ENCODE data around the gene CAV1.

The CAV1 gene

GRCh38 chr7:116500078-116500853 is 24.6 kb upstream of the CAV1 start:
- TF ChIP-seq FOXM1 (IDR thresholded peaks at IDR 0.05; ENCODE audit: borderline replicate concordance, low read depth) = no peak
- no peak for TF ChIP-seq CEBPB (IDR thresholded peaks at IDR 0.05)
- TF ChIP-seq RAD21 (IDR thresholded peaks at IDR 0.05; ENCODE audit: low read depth) = no peak
- TF ChIP-seq, protein P1, sequence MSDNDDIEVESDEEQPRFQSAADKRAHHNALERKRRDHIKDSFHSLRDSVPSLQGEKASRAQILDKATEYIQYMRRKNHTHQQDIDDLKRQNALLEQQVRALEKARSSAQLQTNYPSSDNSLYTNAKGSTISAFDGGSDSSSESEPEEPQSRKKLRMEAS (IDR thresholded peaks at IDR 0.05) = peak; percentile 23; the same call in 1 of the 2 replicates
- TF ChIP-seq EP300 (IDR thresholded peaks at IDR 0.05; ENCODE audit: borderline replicate concordance) = no peak
- TF ChIP-seq TEAD4 (IDR thresholded peaks at IDR 0.05) = no peak
- TF ChIP-seq, protein P2, sequence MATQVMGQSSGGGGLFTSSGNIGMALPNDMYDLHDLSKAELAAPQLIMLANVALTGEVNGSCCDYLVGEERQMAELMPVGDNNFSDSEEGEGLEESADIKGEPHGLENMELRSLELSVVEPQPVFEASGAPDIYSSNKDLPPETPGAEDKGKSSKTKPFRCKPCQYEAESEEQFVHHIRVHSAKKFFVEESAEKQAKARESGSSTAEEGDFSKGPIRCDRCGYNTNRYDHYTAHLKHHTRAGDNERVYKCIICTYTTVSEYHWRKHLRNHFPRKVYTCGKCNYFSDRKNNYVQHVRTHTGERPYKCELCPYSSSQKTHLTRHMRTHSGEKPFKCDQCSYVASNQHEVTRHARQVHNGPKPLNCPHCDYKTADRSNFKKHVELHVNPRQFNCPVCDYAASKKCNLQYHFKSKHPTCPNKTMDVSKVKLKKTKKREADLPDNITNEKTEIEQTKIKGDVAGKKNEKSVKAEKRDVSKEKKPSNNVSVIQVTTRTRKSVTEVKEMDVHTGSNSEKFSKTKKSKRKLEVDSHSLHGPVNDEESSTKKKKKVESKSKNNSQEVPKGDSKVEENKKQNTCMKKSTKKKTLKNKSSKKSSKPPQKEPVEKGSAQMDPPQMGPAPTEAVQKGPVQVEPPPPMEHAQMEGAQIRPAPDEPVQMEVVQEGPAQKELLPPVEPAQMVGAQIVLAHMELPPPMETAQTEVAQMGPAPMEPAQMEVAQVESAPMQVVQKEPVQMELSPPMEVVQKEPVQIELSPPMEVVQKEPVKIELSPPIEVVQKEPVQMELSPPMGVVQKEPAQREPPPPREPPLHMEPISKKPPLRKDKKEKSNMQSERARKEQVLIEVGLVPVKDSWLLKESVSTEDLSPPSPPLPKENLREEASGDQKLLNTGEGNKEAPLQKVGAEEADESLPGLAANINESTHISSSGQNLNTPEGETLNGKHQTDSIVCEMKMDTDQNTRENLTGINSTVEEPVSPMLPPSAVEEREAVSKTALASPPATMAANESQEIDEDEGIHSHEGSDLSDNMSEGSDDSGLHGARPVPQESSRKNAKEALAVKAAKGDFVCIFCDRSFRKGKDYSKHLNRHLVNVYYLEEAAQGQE (IDR thresholded peaks at IDR 0.05; ENCODE audit: low read depth) = no peak
- no peak; the same call in 1 of the 2 replicates for TF ChIP-seq TAF1 (IDR thresholded peaks at IDR 0.05; ENCODE audit: low read depth)
- TF ChIP-seq NFIC (IDR thresholded peaks at IDR 0.05) = no peak
- peak; percentile 3 for TF ChIP-seq ZBTB7A (IDR thresholded peaks at IDR 0.05; ENCODE audit: low read depth)

GRCh38 chr7:116501425-116502167 is 23.2 kb upstream of the CAV1 start:
- TF ChIP-seq FOXM1 (IDR thresholded peaks at IDR 0.05; ENCODE audit: borderline replicate concordance, low read depth) (no peak), RAD21 (IDR thresholded peaks at IDR 0.05; ENCODE audit: low read depth) (no peak), TEAD4 (IDR thresholded peaks at IDR 0.05) (no peak), NFIC (IDR thresholded peaks at IDR 0.05) (no peak), ZBTB7A (IDR thresholded peaks at IDR 0.05; ENCODE audit: low read depth) (no peak), TCF12 (IDR thresholded peaks at IDR 0.05; ENCODE audit: low read depth) (no peak), TAF1 (IDR thresholded peaks at IDR 0.05; ENCODE audit: low read depth) (no peak), CEBPB (IDR thresholded peaks at IDR 0.05) (no peak), EP300 (IDR thresholded peaks at IDR 0.05; ENCODE audit: borderline replicate concordance) (no peak), CREB1 (IDR thresholded peaks at IDR 0.05; ENCODE audit: low read depth) (no peak), YY1 (IDR thresholded peaks at IDR 0.05; ENCODE audit: low read depth) (no peak), EGR1 (IDR thresholded peaks at IDR 0.05) (no peak), USF1 (IDR thresholded peaks at IDR 0.05) (no peak)
- TF ChIP-seq, protein P1 (IDR thresholded peaks at IDR 0.05) = no peak
- TF ChIP-seq, protein P2 (IDR thresholded peaks at IDR 0.05; ENCODE audit: low read depth) = no peak

DNA sequence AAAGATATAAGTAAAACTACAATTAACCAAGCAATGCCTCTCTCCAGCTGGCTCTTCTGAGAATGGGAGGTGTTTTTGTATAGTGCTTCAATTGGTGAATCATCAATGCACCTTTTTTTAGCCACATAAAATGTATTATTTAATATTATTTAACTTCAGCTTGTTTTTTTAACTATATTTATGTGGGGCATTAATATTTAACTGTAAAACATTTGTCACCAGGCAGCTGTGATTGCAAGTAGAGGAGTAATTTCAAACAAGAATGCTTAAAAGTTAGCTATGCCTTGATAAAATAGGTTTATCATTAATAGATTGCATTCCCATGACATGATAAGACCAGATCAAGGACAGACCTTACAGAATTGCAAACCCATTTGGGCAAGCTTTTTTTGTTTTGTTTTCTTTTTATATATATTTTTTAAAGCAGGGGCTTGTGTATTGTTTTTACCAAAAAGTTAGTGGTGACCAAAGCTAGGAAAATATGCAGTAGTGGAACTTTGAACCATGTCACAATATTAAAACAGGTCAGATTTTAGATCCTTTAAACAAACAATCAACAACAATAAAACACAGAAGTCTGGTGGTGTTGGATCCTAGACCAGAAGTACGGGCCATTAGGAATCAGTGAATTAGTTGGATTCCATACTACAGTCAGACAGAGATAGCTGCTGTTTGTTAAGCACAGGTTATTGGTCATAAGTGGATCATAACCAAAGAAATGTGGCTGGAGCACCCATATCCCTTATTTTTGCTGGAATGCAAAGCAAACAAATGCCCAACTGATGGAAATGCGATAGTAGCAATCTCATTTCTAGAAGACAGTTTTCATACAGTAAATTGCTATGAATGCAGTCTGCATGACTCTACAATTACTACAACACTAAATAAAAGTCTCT is 22.4 kb upstream of the CAV1 start:
- no peak for TF ChIP-seq RAD21 (IDR thresholded peaks at IDR 0.05; ENCODE audit: low read depth)
- TF ChIP-seq CREB1 (IDR thresholded peaks at IDR 0.05; ENCODE audit: low read depth) = no peak
- no peak for TF ChIP-seq TAF1 (IDR thresholded peaks at IDR 0.05; ENCODE audit: low read depth)

GRCh38 chr7:116503835-116504234 is 21.0 kb upstream of the CAV1 start:
- TF ChIP-seq TCF12 (IDR thresholded peaks at IDR 0.05; ENCODE audit: low read depth) (no peak), CEBPB (IDR thresholded peaks at IDR 0.05) (no peak), RAD21 (IDR thresholded peaks at IDR 0.05; ENCODE audit: low read depth) (no peak), TEAD4 (IDR thresholded peaks at IDR 0.05) (no peak), FOXM1 (IDR thresholded peaks at IDR 0.05; ENCODE audit: borderline replicate concordance, low read depth) (no peak), USF1 (IDR thresholded peaks at IDR 0.05) (no peak), CREB1 (IDR thresholded peaks at IDR 0.05; ENCODE audit: low read depth) (no peak), EP300 (IDR thresholded peaks at IDR 0.05; ENCODE audit: borderline replicate concordance) (no peak), YY1 (IDR thresholded peaks at IDR 0.05; ENCODE audit: low read depth) (no peak), EGR1 (IDR thresholded peaks at IDR 0.05) (no peak), ZBTB7A (IDR thresholded peaks at IDR 0.05; ENCODE audit: low read depth) (no peak), NFIC (IDR thresholded peaks at IDR 0.05) (no peak)
- TF ChIP-seq, protein P2 (IDR thresholded peaks at IDR 0.05; ENCODE audit: low read depth) = no peak
- TF ChIP-seq, protein P1 (IDR thresholded peaks at IDR 0.05) = no peak
